ENCODE data around the gene STK11. TPM values are rescaled to one million over a fixed set of nuclear protein-coding genes. Genes with fewer than 3 reads are reported as not detected.

The STK11 gene
- total RNA-seq, 1 experiment from 2014 or later: 116 TPM

DNA sequence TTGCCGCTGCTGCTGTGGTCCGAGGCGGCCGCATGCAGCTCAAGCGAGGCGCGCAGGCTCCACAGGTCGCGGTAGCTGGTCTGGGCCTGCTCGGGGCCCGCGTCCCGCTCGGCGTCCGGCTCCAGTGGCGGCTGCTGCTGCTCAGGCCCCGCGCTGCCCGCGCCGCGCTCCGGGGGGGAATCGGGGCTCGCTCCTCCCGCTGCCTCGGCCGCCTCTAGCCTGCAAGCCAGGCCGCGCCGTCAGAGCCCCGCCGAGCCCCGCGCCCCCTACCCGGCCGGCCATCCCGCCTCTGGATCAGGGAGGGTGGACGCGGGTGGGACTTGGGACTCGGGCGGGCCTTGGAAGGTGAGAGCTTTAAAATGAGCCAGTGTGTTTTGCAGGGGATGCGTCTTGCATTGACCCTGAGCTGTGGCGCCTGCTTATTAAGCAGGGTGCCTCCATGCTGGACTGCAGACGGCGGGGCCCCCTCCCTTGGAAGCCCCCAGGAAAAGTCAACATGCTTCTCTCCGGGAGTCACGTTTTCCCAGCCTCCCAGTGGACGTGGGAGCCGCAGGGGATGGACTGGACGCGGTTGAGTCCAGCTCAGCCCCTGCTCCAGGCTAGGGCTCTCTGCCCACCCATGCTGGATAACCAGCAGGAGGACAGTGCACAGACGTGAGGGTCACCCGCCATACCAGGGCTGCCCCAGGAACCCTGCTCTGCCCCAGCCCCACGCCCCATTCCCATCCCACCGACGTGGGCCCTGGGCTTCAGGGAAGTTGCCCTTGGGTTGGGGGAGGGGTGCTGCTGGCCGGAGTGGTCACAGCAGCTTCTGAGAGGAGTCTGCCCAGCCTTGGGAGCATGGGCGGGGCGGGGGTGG is 24.6 kb downstream of the STK11 start:
- no peaks in the 10 kb centered on the region for H3K9me3 ChIP-seq (ENCODE audit: control insufficient read depth, insufficient read depth, low read depth, low read length)
- H3K27me3 ChIP-seq (ENCODE audit: control insufficient read depth, insufficient read depth, low read length): no peaks in the 10 kb centered on the region
- DNase-seq (ENCODE audit: low read depth, low spot score) (no peak), ATAC-seq (no peak)
- H3K4me3 ChIP-seq (ENCODE audit: low read depth in 2 of 2, low read length in 2 of 2): no peak overlapping the region
- no TSS peak for BruUV-seq (replicated peaks)
- ChIA-PET POLR2A (interaction anchor here (0.6 kb wide), 1 partner anchor 31 kb away, joined by 13 read pairs; no protein-coding TSS in a partner anchor), CTCF (no interaction called here)
- in situ Hi-C loops (cut with HindIII; ENCODE audit: low pct_unique_long_range_greater_than_20kb, low sequenced_read_pairs) (no loop called here), intact Hi-C loops (cut with micrococcal nuclease; ENCODE audit: unreplicated experiment) (no loop called here)
- no peak overlapping the region for H3K27ac ChIP-seq (ENCODE audit: low read length)
- no peaks in the 10 kb centered on the region for H3K36me3 ChIP-seq (ENCODE audit: control insufficient read depth, insufficient read depth, low read length)
- peaks cover 14% of the 10 kb centered on the region for H3K4me1 ChIP-seq (ENCODE audit: control insufficient read depth, insufficient read depth, low read length)
- TF ChIP-seq POLR2AphosphoS5 (IDR thresholded peaks at IDR 0.05; ENCODE audit: low read depth, low read length) (no peak), SIN3A (IDR thresholded peaks at IDR 0.05; ENCODE audit: borderline replicate concordance, insufficient read depth, low read depth, low read length) (no peak), TCF7L2 (IDR thresholded peaks at IDR 0.05; ENCODE audit: low read depth, low read length) (no peak), CTCF (IDR thresholded peaks at IDR 0.05) (no peak)
- TF ChIP-seq, protein P1, sequence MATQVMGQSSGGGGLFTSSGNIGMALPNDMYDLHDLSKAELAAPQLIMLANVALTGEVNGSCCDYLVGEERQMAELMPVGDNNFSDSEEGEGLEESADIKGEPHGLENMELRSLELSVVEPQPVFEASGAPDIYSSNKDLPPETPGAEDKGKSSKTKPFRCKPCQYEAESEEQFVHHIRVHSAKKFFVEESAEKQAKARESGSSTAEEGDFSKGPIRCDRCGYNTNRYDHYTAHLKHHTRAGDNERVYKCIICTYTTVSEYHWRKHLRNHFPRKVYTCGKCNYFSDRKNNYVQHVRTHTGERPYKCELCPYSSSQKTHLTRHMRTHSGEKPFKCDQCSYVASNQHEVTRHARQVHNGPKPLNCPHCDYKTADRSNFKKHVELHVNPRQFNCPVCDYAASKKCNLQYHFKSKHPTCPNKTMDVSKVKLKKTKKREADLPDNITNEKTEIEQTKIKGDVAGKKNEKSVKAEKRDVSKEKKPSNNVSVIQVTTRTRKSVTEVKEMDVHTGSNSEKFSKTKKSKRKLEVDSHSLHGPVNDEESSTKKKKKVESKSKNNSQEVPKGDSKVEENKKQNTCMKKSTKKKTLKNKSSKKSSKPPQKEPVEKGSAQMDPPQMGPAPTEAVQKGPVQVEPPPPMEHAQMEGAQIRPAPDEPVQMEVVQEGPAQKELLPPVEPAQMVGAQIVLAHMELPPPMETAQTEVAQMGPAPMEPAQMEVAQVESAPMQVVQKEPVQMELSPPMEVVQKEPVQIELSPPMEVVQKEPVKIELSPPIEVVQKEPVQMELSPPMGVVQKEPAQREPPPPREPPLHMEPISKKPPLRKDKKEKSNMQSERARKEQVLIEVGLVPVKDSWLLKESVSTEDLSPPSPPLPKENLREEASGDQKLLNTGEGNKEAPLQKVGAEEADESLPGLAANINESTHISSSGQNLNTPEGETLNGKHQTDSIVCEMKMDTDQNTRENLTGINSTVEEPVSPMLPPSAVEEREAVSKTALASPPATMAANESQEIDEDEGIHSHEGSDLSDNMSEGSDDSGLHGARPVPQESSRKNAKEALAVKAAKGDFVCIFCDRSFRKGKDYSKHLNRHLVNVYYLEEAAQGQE (IDR thresholded peaks at IDR 0.05; ENCODE audit: insufficient read depth in 1 of 2, low read depth in 2 of 2, low read length in 1 of 2): no peak

GRCh38 chr19:1230783-1231489 is 25.4 kb downstream of the STK11 start:
- no TSS peak for BruUV-seq (replicated peaks)
- in situ Hi-C loops (cut with HindIII; ENCODE audit: low pct_unique_long_range_greater_than_20kb, low sequenced_read_pairs): no loop called here
- CTCF ChIA-PET: no interaction called here
- H3K27ac ChIP-seq (ENCODE audit: low read length): no peak overlapping the region
- H3K27me3 ChIP-seq (ENCODE audit: control insufficient read depth, insufficient read depth, low read length): no peaks in the 10 kb centered on the region
- H3K4me3 ChIP-seq (ENCODE audit: low read depth in 2 of 2, low read length in 2 of 2): no peak overlapping the region
- no peaks in the 10 kb centered on the region for H3K9me3 ChIP-seq (ENCODE audit: control insufficient read depth, insufficient read depth, low read depth, low read length)
- ATAC-seq (no peak; the same call in 1 of the 2 replicates), DNase-seq (ENCODE audit: low read depth, low spot score) (no peak)
- TF ChIP-seq, protein P1 (IDR thresholded peaks at IDR 0.05; ENCODE audit: insufficient read depth in 1 of 2, low read depth in 2 of 2, low read length in 1 of 2): no peak
- no peak for TF ChIP-seq TCF7L2 (IDR thresholded peaks at IDR 0.05; ENCODE audit: low read depth, low read length)
- TF ChIP-seq SIN3A (IDR thresholded peaks at IDR 0.05; ENCODE audit: borderline replicate concordance, insufficient read depth, low read depth, low read length): no peak
- TF ChIP-seq POLR2AphosphoS5 (IDR thresholded peaks at IDR 0.05; ENCODE audit: low read depth, low read length): no peak
- no peak for TF ChIP-seq CTCF (IDR thresholded peaks at IDR 0.05)
- intact Hi-C loops (cut with micrococcal nuclease; ENCODE audit: unreplicated experiment): no loop called here
- no peaks in the 10 kb centered on the region for H3K36me3 ChIP-seq (ENCODE audit: control insufficient read depth, insufficient read depth, low read length)
- POLR2A ChIA-PET: interaction anchor here (0.6 kb wide), 1 partner anchor 30 kb away, joined by 13 read pairs; no protein-coding TSS in a partner anchor
- peaks cover 14% of the 10 kb centered on the region for H3K4me1 ChIP-seq (ENCODE audit: control insufficient read depth, insufficient read depth, low read length)
